Measurements from ENCODE around the gene SFXN1.

The SFXN1 gene

GRCh38 chr5:175573493-175574269 lies 95.3 kb downstream of the SFXN1 start:
- no peak for DNase-seq (ENCODE audit: low read depth)

- no peak for DNase-seq (ENCODE audit: low read depth)
Observed at GRCh38 chr5:175575301-175575700, 96.9 kb downstream of the SFXN1 start.

GRCh38 chr5:175576096-175576495 lies 97.7 kb downstream of the SFXN1 start:
- DNase-seq (ENCODE audit: low read depth) = no peak

GRCh38 chr5:175576591-175576990 lies 98.2 kb downstream of the SFXN1 start:
- DNase-seq (ENCODE audit: low read depth) = no peak

Data from GM04504 (cell line).